GM12878 (cell line): ENCODE measurements around the gene TCF12. TPM values are rescaled to one million over a fixed set of nuclear protein-coding genes. Genes with fewer than 3 reads are reported as not detected.

Source experiments
- ATAC-seq: fragments of 200-7000 bp; cut with Tn5 transposase; 3 replicates; pipeline ENCODE4 v1.9.1; 2020; ENCODE audit warnings: mild to moderate bottlenecking, moderate library complexity
- BruUV-seq: library from RNA; stranded (reverse); fragments of 400-500 nt; replicated peaks from 2 replicates; lab custom pipeline; 2021; lab: Mats Ljungman, UMichigan
- CTCF ChIA-PET: fragments of 300-600 bp; sonication (Branson Sonifier 250); formaldehyde crosslinking; extraction: SDS; loops from one replicate; lab custom pipeline; 2021; ENCODE audit warnings: inconsistent platforms; lab: Yijun Ruan, JAX
- POLR2A ChIA-PET: fragments of 350-600 bp; formaldehyde crosslinking; extraction: SDS; loops from one replicate; lab custom pipeline; 2021; ENCODE audit warnings: inconsistent platforms; lab: Charles Lee
- RAD21 ChIA-PET: fragments of 300-600 bp; sonication (Branson Sonifier 250); formaldehyde crosslinking; loops from one replicate; lab custom pipeline; 2023; ENCODE audit warnings: antibody characterized with exemption; ENCODE audit not compliant: unreplicated experiment; lab: Charles Lee
- SMC1A ChIA-PET: fragments of 300-600 bp; sonication (Branson Sonifier 250); formaldehyde crosslinking; loops from one replicate; lab custom pipeline; 2023; ENCODE audit not compliant: unreplicated experiment, uncharacterized antibody; lab: Charles Lee
- DNase-seq: peaks from one replicate; pipeline ENCODE4 v3.0.0-alpha.2; 2011; ENCODE audit warnings: low read depth, low spot score
- FAIRE-seq: peaks from 3 replicates; lab custom pipeline; 2011; peaks lifted over from hg19 to GRCh38; lab: Jason Lieb, UNC
- H2AFZ ChIP-seq: 2 replicates; pipeline ENCODE4 v1.6.0; 2011; ENCODE audit warnings: low read depth, low read length, control low read depth; ENCODE audit not compliant: control insufficient read depth
- H3K27ac ChIP-seq: 2 replicates; pipeline ENCODE4 v1.5.1; 2011; ENCODE audit warnings: control low read depth; ENCODE audit not compliant: control insufficient read depth, insufficient read depth
- H3K27me3 ChIP-seq, 2 experiments: replicated peaks in 1 of 2; 2 replicates each; pipeline versions ENCODE4 v1.6.0 to v1.6.1; 2011; ENCODE audit warnings: low read length in 1 of 2; ENCODE audit not compliant: control insufficient read depth in 2 of 2, insufficient read depth in 2 of 2
- H3K36me3 ChIP-seq, 2 experiments: 2 replicates each; pipeline ENCODE4 v1.5.1; 2011; ENCODE audit warnings: low read length in 1 of 2; ENCODE audit not compliant: control insufficient read depth in 2 of 2, insufficient read depth in 2 of 2
- H3K4me1 ChIP-seq: 2 replicates; pipeline ENCODE4 v1.6.1; 2011; ENCODE audit warnings: mild to moderate bottlenecking, low read length, moderate library complexity, mixed read lengths; ENCODE audit not compliant: control insufficient read depth, insufficient read depth
- H3K4me2 ChIP-seq: 2 replicates; pipeline ENCODE4 v1.6.0; 2011; ENCODE audit warnings: control low read depth; ENCODE audit not compliant: control insufficient read depth, insufficient read depth
- H3K4me3 ChIP-seq: fragments of 200-600 bp; sonication (generic); 2 replicates; pipeline ENCODE4 v1.5.1; 2016
- H3K79me2 ChIP-seq: 2 replicates; pipeline ENCODE4 v1.6.0; 2011; ENCODE audit warnings: low read length; ENCODE audit not compliant: control insufficient read depth, insufficient read depth
- H3K9ac ChIP-seq: 2 replicates; pipeline ENCODE4 v1.8.0; 2011; ENCODE audit warnings: low read length, control low read depth, mixed read lengths; ENCODE audit not compliant: control insufficient read depth, insufficient read depth
- H3K9me3 ChIP-seq: replicated peaks from 3 replicates; pipeline ENCODE4 v1.5.1; 2011; ENCODE audit warnings: mild to moderate bottlenecking, low read length; ENCODE audit not compliant: control insufficient read depth, insufficient read depth
- H4K20me1 ChIP-seq: 2 replicates; pipeline ENCODE4 v1.6.0; 2011; ENCODE audit not compliant: control insufficient read depth, insufficient read depth
- ATF7 ChIP-seq: fragments of 450-650 bp; IDR thresholded peaks from 2 replicates; pipeline ENCODE4 v1.6.1; 2016; ENCODE audit warnings: low read depth, mild to moderate bottlenecking
- BHLHE40 ChIP-seq, 2 experiments: fragments of 450-650 bp in 1 of 2; IDR thresholded peaks; 2 replicates each; pipeline ENCODE4 v1.6.1; 2011 to 2017; ENCODE audit warnings: low read depth in 2 of 2, borderline replicate concordance in 1 of 2, improper control_type of control experiment in 1 of 2, low read length in 1 of 2, mild to moderate bottlenecking in 1 of 2
- CREM ChIP-seq: IDR thresholded peaks from 2 replicates; pipeline ENCODE4 v1.6.1; 2014; ENCODE audit warnings: antibody characterized with exemption, low read depth
- HDAC6 ChIP-seq: fragments of 200-600 bp; sonication (generic); IDR thresholded peaks from one replicate; pipeline ENCODE4 v1.8.0; 2017; ENCODE audit warnings: antibody characterized with exemption; ENCODE audit not compliant: unreplicated experiment
- IKZF2 ChIP-seq, 2 experiments: fragments of 450-650 bp; IDR thresholded peaks; 2 replicates each; pipeline ENCODE4 v1.6.1; 2017; ENCODE audit warnings: mild to moderate bottlenecking in 2 of 2, moderate library complexity in 2 of 2
- NFXL1 ChIP-seq: fragments of 450-650 bp; IDR thresholded peaks from 2 replicates; pipeline ENCODE4 v1.6.1; 2017; ENCODE audit warnings: antibody characterized with exemption, mild to moderate bottlenecking, borderline replicate concordance
- PAX8 ChIP-seq: fragments of 450-650 bp; IDR thresholded peaks from 2 replicates; pipeline ENCODE4 v1.6.1; 2017; ENCODE audit warnings: mild to moderate bottlenecking, moderate library complexity
- RFX5 ChIP-seq: IDR thresholded peaks from 2 replicates; pipeline ENCODE4 v1.6.1; 2011; ENCODE audit warnings: low read depth, low read length, improper control_type of control experiment
- STAT3 ChIP-seq: IDR thresholded peaks from 2 replicates; pipeline ENCODE4 v1.6.1; 2011; ENCODE audit warnings: low read depth, low read length, improper control_type of control experiment
- TCF7 ChIP-seq: IDR thresholded peaks from 2 replicates; pipeline ENCODE4 v1.6.1; 2014; ENCODE audit warnings: antibody characterized with exemption, borderline replicate concordance
- YY1 ChIP-seq: IDR thresholded peaks from 2 replicates; pipeline ENCODE4 v1.6.1; 2011; ENCODE audit warnings: low read depth, mild to moderate bottlenecking, low read length
- ZNF384 ChIP-seq: IDR thresholded peaks from 2 replicates; pipeline ENCODE4 v1.6.1; 2012; ENCODE audit warnings: low read depth, mild to moderate bottlenecking, low read length, improper control_type of control experiment, borderline replicate concordance
- ZZZ3 ChIP-seq: IDR thresholded peaks from 2 replicates; pipeline ENCODE4 v1.6.1; 2011; ENCODE audit warnings: low read depth; ENCODE audit not compliant: control insufficient read depth, insufficient read length
- WGBS: methylation state at CpG from one replicate; pipeline ENCODE4 v1.1.6; 2016; ENCODE audit warnings: low lambda C conversion rate; ENCODE audit not compliant: insufficient replicate concordance, insufficient coverage; ENCODE audit errors: missing lambda C conversion rate; 5-methylcytosine and 5-hydroxymethylcytosine counted together
- in situ Hi-C: fragments of 300-500 bp; cut with MboI; formaldehyde crosslinking; loops from 9 replicates; pipeline ENCODE4 v1.14.3; 2018; ENCODE audit warnings: mixed read lengths
- intact Hi-C: fragments of 100-400 bp; cut with micrococcal nuclease; formaldehyde crosslinking; loops from one replicate; pipeline ENCODE4 v1.14.2; 2022; ENCODE audit not compliant: unreplicated experiment
- polyA plus RNA-seq, 11 experiments: library from polyadenylated mRNA; depleted of rRNA in 4 of 11; unstranded in 6 of 11; stranded (reverse) in 5 of 11; fragments of >200 nt; fragmentation: Nextera tagmentation in 4 of 11; fragmentation: Illumina TruSeq in 1 of 11; extraction: Ambion mirVana in 4 of 11; extraction: Trizol in 1 of 11; gene quantifications; 1 replicate in 1 of 11; 2 replicates in 10 of 11; pipeline versions ENCODE4 v1.2.1 to v1.2.3, GENCODE V29; 2011 to 2016; ENCODE audit warnings: inconsistent platforms in 2 of 11, missing spikeins in 2 of 11, low read depth in 1 of 11
- total RNA-seq, 4 experiments: library from RNA; depleted of rRNA in 3 of 4; stranded (reverse); fragments of >200 nt in 3 of 4; fragmentation: Illumina TruSeq in 1 of 4; extraction: Trizol in 1 of 4; gene quantifications; 2 replicates each; pipeline versions ENCODE4 v1.2.1 to v1.2.3, GENCODE V29; 2013 to 2021
- TF ChIP-seq, protein P1 (sequence below): fragments of 450-650 bp; IDR thresholded peaks from 2 replicates; pipeline ENCODE4 v1.6.1; 2017; ENCODE audit warnings: mild to moderate bottlenecking
- TF ChIP-seq, protein P2 (sequence below): IDR thresholded peaks from 2 replicates; pipeline ENCODE4 v1.6.1; 2012; ENCODE audit warnings: improper control_type of control experiment, low read depth, low read length; ENCODE audit not compliant: insufficient replicate concordance
- TF ChIP-seq, protein P3 (sequence below): fragments of 450-650 bp; IDR thresholded peaks from 2 replicates; pipeline ENCODE4 v1.6.1; 2017; ENCODE audit warnings: mild to moderate bottlenecking, low read depth, inconsistent platforms; ENCODE audit not compliant: poor library complexity, severe bottlenecking

Gene TCF12
- total and polyA plus RNA-seq, 10 of the 15 experiments (the other 5 are each of a cell fraction or from before 2014, with no cell fraction given), result 8.2 to 70.9 (median 49.5) TPM

DNA sequence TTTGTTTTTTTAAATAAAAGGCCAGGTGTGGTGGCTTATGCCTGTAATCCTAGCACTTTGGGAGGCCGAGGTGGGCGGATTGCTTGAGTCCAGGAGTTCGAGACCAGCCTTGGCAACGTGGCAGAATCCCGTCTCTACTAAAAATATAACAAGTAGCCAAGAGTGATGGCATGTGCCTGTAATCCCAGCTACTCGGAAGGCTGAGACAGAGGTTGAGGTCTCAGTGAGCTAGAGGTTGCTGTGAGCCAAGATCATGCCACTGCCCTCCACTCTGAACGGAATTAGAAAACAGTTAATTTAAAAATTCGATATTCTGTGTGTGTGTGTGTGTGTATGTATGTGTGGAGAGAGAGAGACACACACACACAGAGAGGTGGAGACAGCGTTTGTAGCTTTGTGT lies 58.8 kb downstream of the TCF12 start:
- Histone ChIP-seq H3K27me3 (no peaks in the 10 kb centered on the region), H3K36me3 (no peaks in the 10 kb centered on the region), H3K4me1 (no peaks in the 10 kb centered on the region), H2AFZ (no peak overlapping the region), H3K4me3 (no peak overlapping the region), H3K9me3 (no peaks in the 10 kb centered on the region), H3K9ac (no peak overlapping the region), H3K27ac (no peak overlapping the region), H3K4me2 (no peak overlapping the region), H4K20me1 (no peaks in the 10 kb centered on the region), H3K79me2 (peaks cover 15% of the 10 kb centered on the region)
- ChIA-PET RAD21 (no interaction called here), CTCF (interaction anchor here (0.7 to 1.3 kb wide), 2 partner anchors 9 to 24 kb away, joined by 3 to 4 read pairs; no protein-coding TSS in a partner anchor), POLR2A (interaction anchor here (0.6 kb wide), 1 partner anchor 144 kb away, joined by 3 read pairs; no protein-coding TSS in a partner anchor), SMC1A (interaction anchor here (1.0 to 1.2 kb wide), 3 partner anchors 14 to 159 kb away, joined by 3 to 4 read pairs (median 4); partner anchors contain the start of gene TCF12)
- intact Hi-C loops (no loop called here), in situ Hi-C loops (no loop called here)
- DNase-seq (no peak), ATAC-seq (no peak), FAIRE-seq (no peak)
- 91% methylated on average over 9 of the region's 9 CpGs for WGBS
- BruUV-seq, result no TSS peak
- TF ChIP-seq RFX5 (no peak), TCF7 (no peak), YY1 (no peak), BHLHE40 (IDR thresholded peaks at IDR 0.05; ENCODE audit: borderline replicate concordance in 1 of 2, low read depth in 2 of 2, low read length in 1 of 2) (no peak), STAT3 (no peak), ZNF384 (no peak), CREM (no peak), ATF7 (no peak), PAX8 (no peak), NFXL1 (no peak), IKZF2 (IDR thresholded peaks at IDR 0.05) (no peak), ZZZ3 (no peak), HDAC6 (no peak)
- TF ChIP-seq, protein P1, sequence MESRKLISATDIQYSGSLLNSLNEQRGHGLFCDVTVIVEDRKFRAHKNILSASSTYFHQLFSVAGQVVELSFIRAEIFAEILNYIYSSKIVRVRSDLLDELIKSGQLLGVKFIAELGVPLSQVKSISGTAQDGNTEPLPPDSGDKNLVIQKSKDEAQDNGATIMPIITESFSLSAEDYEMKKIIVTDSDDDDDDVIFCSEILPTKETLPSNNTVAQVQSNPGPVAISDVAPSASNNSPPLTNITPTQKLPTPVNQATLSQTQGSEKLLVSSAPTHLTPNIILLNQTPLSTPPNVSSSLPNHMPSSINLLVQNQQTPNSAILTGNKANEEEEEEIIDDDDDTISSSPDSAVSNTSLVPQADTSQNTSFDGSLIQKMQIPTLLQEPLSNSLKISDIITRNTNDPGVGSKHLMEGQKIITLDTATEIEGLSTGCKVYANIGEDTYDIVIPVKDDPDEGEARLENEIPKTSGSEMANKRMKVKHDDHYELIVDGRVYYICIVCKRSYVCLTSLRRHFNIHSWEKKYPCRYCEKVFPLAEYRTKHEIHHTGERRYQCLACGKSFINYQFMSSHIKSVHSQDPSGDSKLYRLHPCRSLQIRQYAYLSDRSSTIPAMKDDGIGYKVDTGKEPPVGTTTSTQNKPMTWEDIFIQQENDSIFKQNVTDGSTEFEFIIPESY, result no peak
- TF ChIP-seq, protein P2, sequence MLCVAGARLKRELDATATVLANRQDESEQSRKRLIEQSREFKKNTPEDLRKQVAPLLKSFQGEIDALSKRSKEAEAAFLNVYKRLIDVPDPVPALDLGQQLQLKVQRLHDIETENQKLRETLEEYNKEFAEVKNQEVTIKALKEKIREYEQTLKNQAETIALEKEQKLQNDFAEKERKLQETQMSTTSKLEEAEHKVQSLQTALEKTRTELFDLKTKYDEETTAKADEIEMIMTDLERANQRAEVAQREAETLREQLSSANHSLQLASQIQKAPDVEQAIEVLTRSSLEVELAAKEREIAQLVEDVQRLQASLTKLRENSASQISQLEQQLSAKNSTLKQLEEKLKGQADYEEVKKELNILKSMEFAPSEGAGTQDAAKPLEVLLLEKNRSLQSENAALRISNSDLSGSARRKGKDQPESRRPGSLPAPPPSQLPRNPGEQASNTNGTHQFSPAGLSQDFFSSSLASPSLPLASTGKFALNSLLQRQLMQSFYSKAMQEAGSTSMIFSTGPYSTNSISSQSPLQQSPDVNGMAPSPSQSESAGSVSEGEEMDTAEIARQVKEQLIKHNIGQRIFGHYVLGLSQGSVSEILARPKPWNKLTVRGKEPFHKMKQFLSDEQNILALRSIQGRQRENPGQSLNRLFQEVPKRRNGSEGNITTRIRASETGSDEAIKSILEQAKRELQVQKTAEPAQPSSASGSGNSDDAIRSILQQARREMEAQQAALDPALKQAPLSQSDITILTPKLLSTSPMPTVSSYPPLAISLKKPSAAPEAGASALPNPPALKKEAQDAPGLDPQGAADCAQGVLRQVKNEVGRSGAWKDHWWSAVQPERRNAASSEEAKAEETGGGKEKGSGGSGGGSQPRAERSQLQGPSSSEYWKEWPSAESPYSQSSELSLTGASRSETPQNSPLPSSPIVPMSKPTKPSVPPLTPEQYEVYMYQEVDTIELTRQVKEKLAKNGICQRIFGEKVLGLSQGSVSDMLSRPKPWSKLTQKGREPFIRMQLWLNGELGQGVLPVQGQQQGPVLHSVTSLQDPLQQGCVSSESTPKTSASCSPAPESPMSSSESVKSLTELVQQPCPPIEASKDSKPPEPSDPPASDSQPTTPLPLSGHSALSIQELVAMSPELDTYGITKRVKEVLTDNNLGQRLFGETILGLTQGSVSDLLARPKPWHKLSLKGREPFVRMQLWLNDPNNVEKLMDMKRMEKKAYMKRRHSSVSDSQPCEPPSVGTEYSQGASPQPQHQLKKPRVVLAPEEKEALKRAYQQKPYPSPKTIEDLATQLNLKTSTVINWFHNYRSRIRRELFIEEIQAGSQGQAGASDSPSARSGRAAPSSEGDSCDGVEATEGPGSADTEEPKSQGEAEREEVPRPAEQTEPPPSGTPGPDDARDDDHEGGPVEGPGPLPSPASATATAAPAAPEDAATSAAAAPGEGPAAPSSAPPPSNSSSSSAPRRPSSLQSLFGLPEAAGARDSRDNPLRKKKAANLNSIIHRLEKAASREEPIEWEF, result no peak
- TF ChIP-seq, protein P3, sequence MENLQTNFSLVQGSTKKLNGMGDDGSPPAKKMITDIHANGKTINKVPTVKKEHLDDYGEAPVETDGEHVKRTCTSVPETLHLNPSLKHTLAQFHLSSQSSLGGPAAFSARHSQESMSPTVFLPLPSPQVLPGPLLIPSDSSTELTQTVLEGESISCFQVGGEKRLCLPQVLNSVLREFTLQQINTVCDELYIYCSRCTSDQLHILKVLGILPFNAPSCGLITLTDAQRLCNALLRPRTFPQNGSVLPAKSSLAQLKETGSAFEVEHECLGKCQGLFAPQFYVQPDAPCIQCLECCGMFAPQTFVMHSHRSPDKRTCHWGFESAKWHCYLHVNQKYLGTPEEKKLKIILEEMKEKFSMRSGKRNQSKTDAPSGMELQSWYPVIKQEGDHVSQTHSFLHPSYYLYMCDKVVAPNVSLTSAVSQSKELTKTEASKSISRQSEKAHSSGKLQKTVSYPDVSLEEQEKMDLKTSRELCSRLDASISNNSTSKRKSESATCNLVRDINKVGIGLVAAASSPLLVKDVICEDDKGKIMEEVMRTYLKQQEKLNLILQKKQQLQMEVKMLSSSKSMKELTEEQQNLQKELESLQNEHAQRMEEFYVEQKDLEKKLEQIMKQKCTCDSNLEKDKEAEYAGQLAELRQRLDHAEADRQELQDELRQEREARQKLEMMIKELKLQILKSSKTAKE, result no peak
